Measurements from ENCODE around the gene GOLGA6C. TPM values are rescaled to one million over a fixed set of nuclear protein-coding genes. Genes with fewer than 3 reads are reported as not detected.

The GOLGA6C gene
- total RNA-seq, 1 experiment from 2014 or later = not detected

DNA sequence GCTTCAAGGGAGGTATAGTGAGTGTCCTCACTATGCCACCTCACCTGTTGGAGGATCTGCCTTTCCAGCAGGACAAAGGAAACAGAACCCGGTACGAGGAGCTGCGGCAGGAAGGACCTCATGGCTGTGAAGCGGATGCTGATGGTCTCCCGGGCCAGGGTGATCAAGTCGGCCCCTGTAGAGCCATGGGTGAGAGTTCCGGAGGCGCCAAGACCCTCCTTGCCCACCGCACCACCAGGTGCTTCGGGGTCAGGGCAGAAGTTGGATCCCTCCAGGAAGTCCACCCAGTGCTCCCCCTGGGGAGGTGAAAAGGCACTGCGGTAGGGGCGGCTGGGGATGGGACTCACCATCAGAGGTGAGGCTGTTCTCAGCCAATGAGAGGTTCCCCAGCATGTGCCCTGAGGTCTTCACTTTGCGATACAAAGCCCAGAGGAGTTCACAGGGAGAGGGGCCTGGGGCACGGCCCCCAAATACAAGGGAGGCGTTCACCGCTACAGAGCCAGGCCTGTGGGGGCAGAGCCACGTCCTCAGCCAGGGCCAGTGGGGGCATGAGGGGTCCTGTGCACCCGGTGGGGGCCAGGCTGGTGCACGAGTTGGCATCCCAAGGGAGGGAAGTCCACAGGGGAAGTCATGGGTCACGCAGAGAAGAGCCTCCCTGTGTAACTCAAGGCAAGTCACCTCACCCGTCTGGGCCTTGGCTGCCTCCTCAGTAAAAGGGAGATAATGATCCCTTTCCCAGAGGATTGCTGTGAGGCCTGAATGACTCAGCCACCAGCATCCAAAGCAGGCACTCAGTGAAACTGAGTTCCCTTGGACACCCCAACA is 28.7 kb upstream of the GOLGA6C start:
- H3K36me3 ChIP-seq (ENCODE audit: control insufficient read depth in 1 of 2, insufficient read depth in 2 of 2, low read length in 2 of 2) = no peaks in the 10 kb centered on the region
- no peak overlapping the region for H2AFZ ChIP-seq (ENCODE audit: low read depth, low read length, poor library complexity, severe bottlenecking)
- H3K27ac ChIP-seq (ENCODE audit: low read depth, low read length) = no peak overlapping the region
- no peak overlapping the region for H3K9ac ChIP-seq (ENCODE audit: low read length)
- no peak overlapping the region for H3K4me3 ChIP-seq (replicated peaks in 1 of 2; ENCODE audit: low read depth in 1 of 2, low read length in 2 of 2)
- no peaks in the 10 kb centered on the region for H3K4me1 ChIP-seq (ENCODE audit: control insufficient read depth in 1 of 2, insufficient read depth in 2 of 2, low read length in 2 of 2)
- ChIA-PET RAD21 (ENCODE audit: low non-redundant PET in 1 of 2, low total read pairs in 2 of 2, uncharacterized antibody in 2 of 2, unreplicated experiment in 2 of 2) (no interaction called here), POLR2A (no interaction called here), CTCF (no interaction called here)
- no peak for DNase-seq (ENCODE audit: low read depth, low spot score)
- no TSS peak for BruUV-seq (replicated peaks)
- ATAC-seq = no peak
- no peaks in the 10 kb centered on the region for H3K9me3 ChIP-seq (ENCODE audit: control insufficient read depth in 1 of 2, insufficient read depth in 1 of 2, low read depth in 1 of 2, low read length in 2 of 2)
- H3K9me2 ChIP-seq (ENCODE audit: insufficient read depth) = no peaks in the 10 kb centered on the region
- TF ChIP-seq TCF7L2 (IDR thresholded peaks at IDR 0.05; ENCODE audit: borderline replicate concordance, extremely low read depth, insufficient read depth, insufficient read length) = no peak
- no peaks in the 10 kb centered on the region; the same call in 1 of the 2 replicates for H3K27me3 ChIP-seq (ENCODE audit: insufficient read depth, low read length)
- H3K4me2 ChIP-seq (ENCODE audit: low read length) = no peak overlapping the region
- intact Hi-C loops (cut with micrococcal nuclease) = no loop called here
- H4K20me1 ChIP-seq (ENCODE audit: insufficient read depth) = no peaks in the 10 kb centered on the region
- no peaks in the 10 kb centered on the region for H3K79me2 ChIP-seq (ENCODE audit: insufficient read depth, low read length)

DNA sequence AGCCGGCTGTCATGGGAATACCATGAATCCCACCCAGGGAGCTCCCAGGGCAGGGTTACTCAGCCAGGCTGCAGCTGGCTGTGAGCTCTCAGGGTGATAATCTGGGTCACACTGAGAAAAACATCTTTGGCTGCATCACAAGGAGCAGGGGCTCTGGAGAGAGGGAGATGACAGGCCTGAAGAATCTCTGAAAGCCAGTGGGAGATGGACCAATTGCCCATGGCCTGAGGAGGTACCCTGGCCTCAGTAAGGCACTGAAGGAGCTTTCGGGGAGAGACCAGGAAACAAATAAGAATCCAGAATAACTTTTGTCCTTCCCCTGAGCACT is 28.2 kb upstream of the GOLGA6C start:
- H3K4me2 ChIP-seq (ENCODE audit: low read length) = no peak overlapping the region
- H3K9me2 ChIP-seq (ENCODE audit: insufficient read depth) = no peaks in the 10 kb centered on the region
- CTCF ChIA-PET = no interaction called here
- no peak overlapping the region for H3K27ac ChIP-seq (ENCODE audit: low read depth, low read length)
- H3K4me3 ChIP-seq (replicated peaks in 1 of 2; ENCODE audit: low read depth in 1 of 2, low read length in 2 of 2) = no peak overlapping the region
- RAD21 ChIA-PET (ENCODE audit: low non-redundant PET in 1 of 2, low total read pairs in 2 of 2, uncharacterized antibody in 2 of 2, unreplicated experiment in 2 of 2) = no interaction called here
- no peak overlapping the region for H3K9ac ChIP-seq (ENCODE audit: low read length)
- H3K4me1 ChIP-seq (ENCODE audit: control insufficient read depth in 1 of 2, insufficient read depth in 2 of 2, low read length in 2 of 2) = no peaks in the 10 kb centered on the region
- H3K79me2 ChIP-seq (ENCODE audit: insufficient read depth, low read length) = no peaks in the 10 kb centered on the region
- H4K20me1 ChIP-seq (ENCODE audit: insufficient read depth) = no peaks in the 10 kb centered on the region
- H3K9me3 ChIP-seq (ENCODE audit: control insufficient read depth in 1 of 2, insufficient read depth in 1 of 2, low read depth in 1 of 2, low read length in 2 of 2) = no peaks in the 10 kb centered on the region
- BruUV-seq (replicated peaks) = no TSS peak
- POLR2A ChIA-PET = no interaction called here
- no peaks in the 10 kb centered on the region; the same call in 1 of the 2 replicates for H3K27me3 ChIP-seq (ENCODE audit: insufficient read depth, low read length)
- ATAC-seq (no peak), DNase-seq (ENCODE audit: low read depth, low spot score) (no peak)
- H3K36me3 ChIP-seq (ENCODE audit: control insufficient read depth in 1 of 2, insufficient read depth in 2 of 2, low read length in 2 of 2) = no peaks in the 10 kb centered on the region
- no peak overlapping the region for H2AFZ ChIP-seq (ENCODE audit: low read depth, low read length, poor library complexity, severe bottlenecking)
- intact Hi-C loops (cut with micrococcal nuclease) = no loop called here
- no peak for TF ChIP-seq EZH2phosphoT487 (IDR thresholded peaks at IDR 0.05; ENCODE audit: borderline replicate concordance)
- TF ChIP-seq YY1 (IDR thresholded peaks at IDR 0.05; ENCODE audit: extremely low read depth, insufficient replicate concordance, low read depth, low read length) = no peak
- TF ChIP-seq SRF (IDR thresholded peaks at IDR 0.05; ENCODE audit: low read depth) = no peak
- no peak for TF ChIP-seq FOSL1 (IDR thresholded peaks at IDR 0.05; ENCODE audit: low read depth)
- TF ChIP-seq, protein P1, sequence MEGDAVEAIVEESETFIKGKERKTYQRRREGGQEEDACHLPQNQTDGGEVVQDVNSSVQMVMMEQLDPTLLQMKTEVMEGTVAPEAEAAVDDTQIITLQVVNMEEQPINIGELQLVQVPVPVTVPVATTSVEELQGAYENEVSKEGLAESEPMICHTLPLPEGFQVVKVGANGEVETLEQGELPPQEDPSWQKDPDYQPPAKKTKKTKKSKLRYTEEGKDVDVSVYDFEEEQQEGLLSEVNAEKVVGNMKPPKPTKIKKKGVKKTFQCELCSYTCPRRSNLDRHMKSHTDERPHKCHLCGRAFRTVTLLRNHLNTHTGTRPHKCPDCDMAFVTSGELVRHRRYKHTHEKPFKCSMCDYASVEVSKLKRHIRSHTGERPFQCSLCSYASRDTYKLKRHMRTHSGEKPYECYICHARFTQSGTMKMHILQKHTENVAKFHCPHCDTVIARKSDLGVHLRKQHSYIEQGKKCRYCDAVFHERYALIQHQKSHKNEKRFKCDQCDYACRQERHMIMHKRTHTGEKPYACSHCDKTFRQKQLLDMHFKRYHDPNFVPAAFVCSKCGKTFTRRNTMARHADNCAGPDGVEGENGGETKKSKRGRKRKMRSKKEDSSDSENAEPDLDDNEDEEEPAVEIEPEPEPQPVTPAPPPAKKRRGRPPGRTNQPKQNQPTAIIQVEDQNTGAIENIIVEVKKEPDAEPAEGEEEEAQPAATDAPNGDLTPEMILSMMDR (IDR thresholded peaks at IDR 0.05 in 2 of 3, conservative IDR thresholded peaks at IDR 0.05 in 1 of 3; ENCODE audit: borderline replicate concordance in 1 of 3, insufficient read depth in 1 of 3, low read depth in 2 of 3, low read length in 2 of 3) = no peak
- TF ChIP-seq CEBPB (IDR thresholded peaks at IDR 0.05; ENCODE audit: low read depth) = no peak
- no peak for TF ChIP-seq EZH2 (IDR thresholded peaks at IDR 0.05)
- no peak for TF ChIP-seq ZNF274 (IDR thresholded peaks at IDR 0.05; ENCODE audit: low read depth, low read length)
- no peak for TF ChIP-seq SP1 (IDR thresholded peaks at IDR 0.05; ENCODE audit: low read depth)
